ENCODE data around the gene COBLL1.
A peak's percentile ranks its signal among the peaks of the same experiment; 100 is the strongest.

COBLL1 gene

DNA sequence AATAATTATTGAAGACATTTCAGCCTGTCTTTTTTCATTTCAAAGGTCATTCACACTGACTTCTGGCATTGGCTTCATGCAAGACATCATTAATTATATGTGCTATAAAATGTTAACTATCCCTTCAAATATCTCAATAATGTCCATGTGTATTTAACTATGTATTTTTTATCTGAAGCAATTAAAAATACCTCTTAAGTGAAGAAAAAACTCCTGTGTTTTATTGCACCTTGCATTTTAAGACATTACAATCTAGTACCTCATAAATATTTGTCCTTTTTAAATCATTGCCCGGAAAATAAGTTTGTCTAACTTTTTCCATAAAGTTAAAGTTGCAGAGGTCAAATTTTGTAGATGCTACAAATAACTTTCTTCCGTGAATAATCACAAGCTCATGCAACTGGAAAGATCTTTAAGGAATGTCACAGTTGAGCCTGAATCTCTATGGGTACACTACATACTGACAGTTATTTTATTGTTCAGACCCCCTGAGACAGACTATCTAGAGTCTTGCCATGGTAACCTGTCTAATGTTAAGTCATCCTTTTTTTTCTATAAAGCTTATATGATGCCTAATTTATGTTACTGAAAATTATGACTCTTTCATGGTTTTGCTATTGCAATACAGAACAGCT is 38.4 kb upstream of the COBLL1 start:
- TF ChIP-seq, protein P1, sequence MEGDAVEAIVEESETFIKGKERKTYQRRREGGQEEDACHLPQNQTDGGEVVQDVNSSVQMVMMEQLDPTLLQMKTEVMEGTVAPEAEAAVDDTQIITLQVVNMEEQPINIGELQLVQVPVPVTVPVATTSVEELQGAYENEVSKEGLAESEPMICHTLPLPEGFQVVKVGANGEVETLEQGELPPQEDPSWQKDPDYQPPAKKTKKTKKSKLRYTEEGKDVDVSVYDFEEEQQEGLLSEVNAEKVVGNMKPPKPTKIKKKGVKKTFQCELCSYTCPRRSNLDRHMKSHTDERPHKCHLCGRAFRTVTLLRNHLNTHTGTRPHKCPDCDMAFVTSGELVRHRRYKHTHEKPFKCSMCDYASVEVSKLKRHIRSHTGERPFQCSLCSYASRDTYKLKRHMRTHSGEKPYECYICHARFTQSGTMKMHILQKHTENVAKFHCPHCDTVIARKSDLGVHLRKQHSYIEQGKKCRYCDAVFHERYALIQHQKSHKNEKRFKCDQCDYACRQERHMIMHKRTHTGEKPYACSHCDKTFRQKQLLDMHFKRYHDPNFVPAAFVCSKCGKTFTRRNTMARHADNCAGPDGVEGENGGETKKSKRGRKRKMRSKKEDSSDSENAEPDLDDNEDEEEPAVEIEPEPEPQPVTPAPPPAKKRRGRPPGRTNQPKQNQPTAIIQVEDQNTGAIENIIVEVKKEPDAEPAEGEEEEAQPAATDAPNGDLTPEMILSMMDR (conservative IDR thresholded peaks at IDR 0.05; ENCODE audit: low read depth, low read length) = no peak
- no peak for DNase-seq (ENCODE audit: low read depth)
- H3K4me3 ChIP-seq (ENCODE audit: low read length) = no peak overlapping the region

DNA sequence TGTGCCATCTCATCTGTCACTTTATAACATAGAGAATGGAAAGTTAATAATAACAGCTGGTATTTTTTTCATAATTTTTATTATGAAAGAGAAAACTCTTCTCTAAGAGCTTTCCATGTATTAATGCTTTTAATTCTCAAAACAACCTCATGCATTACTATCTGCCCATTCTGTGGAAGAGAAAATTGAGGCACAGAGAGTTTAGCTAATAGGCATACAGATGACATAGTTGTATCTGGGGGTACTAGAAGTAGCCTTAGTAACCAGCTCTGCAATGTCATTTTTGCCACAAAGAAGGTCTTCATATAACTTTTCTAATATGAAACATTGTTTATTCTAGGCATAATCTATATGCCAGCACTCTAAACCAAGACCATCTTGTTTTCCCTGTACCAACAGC is 36.3 kb upstream of the COBLL1 start:
- no peak overlapping the region for H3K4me3 ChIP-seq (ENCODE audit: low read length)
- DNase-seq (ENCODE audit: low read depth) = no peak
- TF ChIP-seq, protein P1 (conservative IDR thresholded peaks at IDR 0.05; ENCODE audit: low read depth, low read length) = no peak

DNA sequence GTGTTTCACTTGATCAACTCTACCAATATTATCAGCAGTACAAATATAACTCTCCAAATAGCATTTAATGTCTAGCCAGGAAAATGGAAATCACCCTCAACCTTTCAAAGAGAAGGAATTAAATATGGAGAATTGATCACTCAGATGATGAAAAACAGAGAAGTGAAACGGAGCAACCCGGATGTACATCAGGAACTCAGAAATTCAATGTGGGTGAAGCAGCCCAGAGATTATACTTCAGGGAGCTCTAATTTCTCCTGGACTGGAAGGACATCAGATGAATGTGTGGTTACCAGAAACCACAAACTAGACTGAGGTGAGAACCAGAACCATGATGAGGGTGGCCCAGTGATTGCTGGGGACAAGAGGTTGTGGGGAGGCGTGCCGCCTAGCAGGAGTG is 35.5 kb upstream of the COBLL1 start:
- no peak for DNase-seq (ENCODE audit: low read depth)
- TF ChIP-seq, protein P1 (conservative IDR thresholded peaks at IDR 0.05; ENCODE audit: low read depth, low read length) = no peak
- H3K4me3 ChIP-seq (ENCODE audit: low read length) = no peak overlapping the region

DNA sequence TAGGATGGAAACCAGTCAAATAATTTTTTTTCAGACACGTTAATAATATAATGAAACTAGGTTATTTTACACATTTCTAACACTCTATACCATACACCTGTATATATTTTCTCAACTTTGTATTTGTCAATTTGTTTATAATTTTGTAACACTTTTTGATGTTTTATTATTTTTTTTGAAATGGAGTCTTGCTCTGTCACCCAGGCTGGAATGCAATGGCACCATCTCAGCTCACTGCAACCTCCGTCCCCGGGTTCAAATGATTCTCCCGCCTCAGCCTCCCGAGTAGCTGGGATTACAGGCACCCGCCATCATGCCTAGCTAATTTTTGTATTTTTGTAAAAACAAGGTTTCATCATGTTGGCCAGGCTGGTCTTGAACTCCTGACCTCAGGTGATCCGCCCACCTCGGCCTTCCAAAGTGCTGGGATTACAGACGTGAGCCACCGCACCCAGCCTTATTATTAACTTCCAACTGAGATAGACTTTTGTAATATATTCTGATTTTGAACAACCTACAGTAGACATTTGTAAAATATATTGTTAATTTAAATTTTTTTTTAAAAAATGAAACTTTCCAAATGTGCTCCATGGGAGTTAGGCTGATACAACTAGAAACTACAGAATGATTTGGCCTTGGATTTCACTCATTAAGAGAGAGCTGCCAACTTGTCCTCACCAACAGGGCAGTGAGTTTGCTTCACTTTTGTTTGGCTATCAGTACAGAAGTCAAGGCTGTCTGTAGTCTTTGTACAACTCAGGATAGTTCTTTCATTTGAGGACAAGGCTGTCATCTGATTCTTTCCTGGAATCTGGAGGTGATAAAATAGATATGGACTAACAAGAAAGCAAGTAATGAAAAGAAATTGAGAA is 33.9 kb upstream of the COBLL1 start:
- H3K4me3 ChIP-seq (ENCODE audit: low read length) = no peak overlapping the region
- TF ChIP-seq, protein P1 (conservative IDR thresholded peaks at IDR 0.05; ENCODE audit: low read depth, low read length) = no peak

DNA sequence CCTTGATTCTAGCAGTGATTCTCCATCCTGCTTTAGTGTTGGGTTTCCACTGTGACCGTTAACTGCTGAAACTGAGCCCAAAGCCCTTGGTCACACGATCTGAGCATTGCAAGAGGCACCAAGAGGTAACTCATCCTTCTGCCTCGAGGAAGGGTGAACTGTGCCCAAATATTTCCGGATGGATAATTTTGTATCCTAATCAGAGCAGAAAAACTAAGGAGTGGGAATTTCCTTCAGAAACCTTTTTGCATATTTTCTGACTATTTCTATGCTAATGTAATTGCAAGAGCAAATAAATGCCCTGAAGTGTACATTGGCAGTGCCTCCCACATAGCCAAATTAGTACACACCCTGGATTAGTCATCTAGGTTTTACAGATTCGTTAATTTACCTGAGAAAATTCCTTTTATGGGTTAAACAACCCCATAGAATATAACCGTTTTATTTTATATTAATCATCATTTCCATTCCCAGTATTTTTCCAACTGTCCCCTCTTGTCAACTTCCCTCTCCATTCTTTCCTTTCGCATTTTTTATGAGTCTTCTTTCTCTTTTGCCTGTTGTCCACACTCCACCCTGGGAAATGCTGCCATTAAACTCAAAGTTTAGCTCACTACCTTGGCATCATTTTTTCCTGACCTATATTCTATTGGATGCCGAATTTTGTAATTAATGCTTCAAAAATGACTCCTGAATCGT is 31.7 kb upstream of the COBLL1 start:
- no peak for DNase-seq (ENCODE audit: low read depth)
- no peak overlapping the region for H3K4me3 ChIP-seq (ENCODE audit: low read length)
- TF ChIP-seq, protein P1 (conservative IDR thresholded peaks at IDR 0.05; ENCODE audit: low read depth, low read length) = no peak

More for the DNA sequence above, 33.9 kb upstream of the COBLL1 start:
- no peak for DNase-seq (ENCODE audit: low read depth)

DNA sequence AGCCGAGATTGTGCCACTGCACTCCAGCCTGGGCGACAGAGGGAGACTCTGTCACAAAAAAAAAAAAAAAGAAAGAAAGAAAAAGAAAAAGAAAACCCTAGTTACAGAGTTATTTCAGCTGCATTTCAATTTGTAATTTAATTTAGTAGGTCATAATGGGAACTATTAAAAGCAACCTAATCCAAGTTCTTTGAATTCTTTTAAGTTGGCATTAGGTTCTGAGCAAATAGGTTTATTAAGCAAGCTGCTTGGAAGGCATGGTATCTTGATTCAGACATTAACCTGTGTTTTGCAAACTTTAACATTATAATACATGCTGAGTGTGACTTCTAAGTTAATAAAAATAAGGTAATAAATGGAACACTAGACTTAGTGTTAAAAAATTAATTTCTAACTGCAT is 29.8 kb upstream of the COBLL1 start:
- DNase-seq (ENCODE audit: low read depth) = peak; percentile 34
- TF ChIP-seq, protein P1 (conservative IDR thresholded peaks at IDR 0.05; ENCODE audit: low read depth, low read length) = no peak
- H3K4me3 ChIP-seq (ENCODE audit: low read length) = no peak overlapping the region
